Transverse colon (tissue), 4 donors: ENCODE measurements around the gene HCAR2.
"Not testable (repeated sequence)": the region's sequence is repeated elsewhere in the genome, so short reads cannot be mapped to it uniquely, and the experiment has no call there.

Experiments
- EP300 ChIP-seq: sonication (generic); formaldehyde crosslinking; IDR thresholded peaks from one replicate; pipeline ENCODE4 v1.6.1; 2017; ENCODE audit warnings: antibody characterized with exemption, low read depth
- POLR2A ChIP-seq: fragments of 450-650 bp; IDR thresholded peaks from one replicate; pipeline ENCODE4 v1.6.1; 2016; ENCODE audit warnings: antibody characterized with exemption, mild to moderate bottlenecking, moderate library complexity
- POLR2AphosphoS5 ChIP-seq, 3 donors: sonication (generic); formaldehyde crosslinking; IDR thresholded peaks; one replicate each; pipeline ENCODE4 v1.6.1; 2016; ENCODE audit warnings: antibody characterized with exemption in 3 of 3
- TF ChIP-seq, protein P1 (sequence below), 5 experiments: fragments of 200-600 bp in 3 of 5; fragments of 450-650 bp in 2 of 5; sonication (generic) in 3 of 5; IDR thresholded peaks; 1 replicate in 2 of 5; 2 replicates in 3 of 5; pipeline ENCODE4 v1.5.1; 2016 to 2017; ENCODE audit warnings: antibody characterized with exemption in 5 of 5, inconsistent platforms in 3 of 5, mild to moderate bottlenecking in 2 of 5, moderate library complexity in 1 of 5

DNA sequence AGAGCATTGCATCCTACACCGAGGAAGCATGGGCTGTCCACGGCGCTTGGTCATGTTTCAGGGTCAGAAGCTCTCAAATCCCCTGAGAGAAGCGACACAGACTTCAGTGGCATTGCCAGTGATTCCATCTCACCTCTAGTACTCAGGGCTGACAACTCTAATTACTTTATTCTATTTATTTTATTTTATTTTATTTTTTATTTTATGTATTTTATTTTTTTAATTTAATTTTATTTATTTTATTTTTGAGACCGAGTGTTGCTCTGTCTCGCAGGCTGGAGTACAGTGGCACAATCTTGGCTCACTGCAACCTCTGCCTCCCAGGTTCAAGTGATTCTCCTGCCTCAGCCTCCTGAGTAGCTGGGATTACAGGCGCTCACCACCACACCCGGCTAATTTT is 49.9 kb downstream of the HCAR2 start:
- TF ChIP-seq, protein P1, sequence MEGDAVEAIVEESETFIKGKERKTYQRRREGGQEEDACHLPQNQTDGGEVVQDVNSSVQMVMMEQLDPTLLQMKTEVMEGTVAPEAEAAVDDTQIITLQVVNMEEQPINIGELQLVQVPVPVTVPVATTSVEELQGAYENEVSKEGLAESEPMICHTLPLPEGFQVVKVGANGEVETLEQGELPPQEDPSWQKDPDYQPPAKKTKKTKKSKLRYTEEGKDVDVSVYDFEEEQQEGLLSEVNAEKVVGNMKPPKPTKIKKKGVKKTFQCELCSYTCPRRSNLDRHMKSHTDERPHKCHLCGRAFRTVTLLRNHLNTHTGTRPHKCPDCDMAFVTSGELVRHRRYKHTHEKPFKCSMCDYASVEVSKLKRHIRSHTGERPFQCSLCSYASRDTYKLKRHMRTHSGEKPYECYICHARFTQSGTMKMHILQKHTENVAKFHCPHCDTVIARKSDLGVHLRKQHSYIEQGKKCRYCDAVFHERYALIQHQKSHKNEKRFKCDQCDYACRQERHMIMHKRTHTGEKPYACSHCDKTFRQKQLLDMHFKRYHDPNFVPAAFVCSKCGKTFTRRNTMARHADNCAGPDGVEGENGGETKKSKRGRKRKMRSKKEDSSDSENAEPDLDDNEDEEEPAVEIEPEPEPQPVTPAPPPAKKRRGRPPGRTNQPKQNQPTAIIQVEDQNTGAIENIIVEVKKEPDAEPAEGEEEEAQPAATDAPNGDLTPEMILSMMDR (IDR thresholded peaks at IDR 0.05), result not testable (repeated sequence)
- not testable (repeated sequence) for TF ChIP-seq POLR2A; EP300; POLR2AphosphoS5 (IDR thresholded peaks at IDR 0.05)
